Esophagus (tissue), 2 donors: ENCODE measurements around the gene EGFR. TPM values are rescaled to one million over a fixed set of nuclear protein-coding genes. Genes with fewer than 3 reads are reported as not detected.

Experiments used
- H3K27ac ChIP-seq, 2 donors: one replicate each; pipeline ENCODE4 v1.5.1; 2013; ENCODE audit warnings: low read depth in 2 of 2, mild to moderate bottlenecking in 2 of 2, inconsistent platforms in 1 of 2, low read length in 1 of 2, moderate library complexity in 1 of 2
- H3K27me3 ChIP-seq, 2 donors: one replicate each; pipeline ENCODE4 v1.6.1; 2013; ENCODE audit warnings: low read length in 2 of 2, control low read depth in 1 of 2, mild to moderate bottlenecking in 1 of 2; ENCODE audit not compliant: insufficient read depth in 2 of 2, control insufficient read depth in 1 of 2
- H3K36me3 ChIP-seq, 2 donors: one replicate each; pipeline ENCODE4 v1.6.1; 2013; ENCODE audit warnings: low read length in 1 of 2; ENCODE audit not compliant: control insufficient read depth in 2 of 2, insufficient read depth in 2 of 2
- H3K4me1 ChIP-seq, 2 donors: one replicate each; pipeline ENCODE4 v1.6.1; 2013; ENCODE audit warnings: low read length in 1 of 2; ENCODE audit not compliant: control insufficient read depth in 2 of 2, insufficient read depth in 2 of 2
- H3K4me3 ChIP-seq, 2 donors: one replicate each; pipeline ENCODE4 v1.5.1; 2013; ENCODE audit warnings: low read length in 2 of 2, mild to moderate bottlenecking in 2 of 2, low read depth in 1 of 2, moderate library complexity in 1 of 2
- H3K9me3 ChIP-seq, 2 donors: one replicate each; pipeline ENCODE4 v1.6.1; 2013; ENCODE audit warnings: mild to moderate bottlenecking in 2 of 2, low read depth in 1 of 2, low read length in 1 of 2, moderate library complexity in 1 of 2; ENCODE audit not compliant: control insufficient read depth in 2 of 2, insufficient read depth in 1 of 2
- WGBS, 2 donors: extraction: QIAGEN DNeasy Blood & Tissue Kit; methylation state at CpG; one replicate each; pipeline ENCODE4 v1.1.7; 2013; 5-methylcytosine and 5-hydroxymethylcytosine counted together
- polyA plus RNA-seq, 2 donors: library from polyadenylated mRNA; stranded (reverse); fragments of 200-250 nt; gene quantifications; one replicate each; pipeline ENCODE4 v1.2.3, GENCODE V29; 2013
- donor health status: healthy with polysubstance abuse.
- donor health status: Bipolar disorder and iron deficiency.

Gene EGFR
- polyA plus RNA-seq, 2 donors, result 12.8 to 16.1 TPM

- Histone ChIP-seq H3K4me3 (no peak overlapping the region), H3K27me3 (no peaks in the 10 kb centered on the region), H3K9me3 (no peaks in the 10 kb centered on the region), H3K36me3 (peaks cover 6 to 54% of the 10 kb centered on the region in 2 donors), H3K27ac (no peak overlapping the region), H3K4me1 (peaks cover 0 to 3% of the 10 kb centered on the region in 2 donors)
- WGBS, 2 donors, result 68 to 74% methylated on average over 1 of the region's 1 CpG
These were observed 156.0 kb downstream of the EGFR start for GRCh38 chr7:55174856-55175255.

GRCh38 chr7:55177068-55177530 is 158.3 kb downstream of the EGFR start:
- H3K27me3 ChIP-seq, result no peaks in the 10 kb centered on the region
- H3K4me1 ChIP-seq, result no peaks in the 10 kb centered on the region
- WGBS, 2 donors, result 84 to 87% methylated on average over 7 of the region's 7 CpGs
- peaks cover 4 to 45% of the 10 kb centered on the region in 2 donors for H3K36me3 ChIP-seq
- H3K27ac ChIP-seq, result no peak overlapping the region
- no peaks in the 10 kb centered on the region for H3K9me3 ChIP-seq
- H3K4me3 ChIP-seq, result no peak overlapping the region

GRCh38 chr7:55177589-55178261 is 158.9 kb downstream of the EGFR start:
- Histone ChIP-seq H3K27ac (peak overlapping the region in 1 of 2 donors; percentile 6), H3K4me1 (no peaks in the 10 kb centered on the region), H3K9me3 (no peaks in the 10 kb centered on the region), H3K4me3 (no peak overlapping the region), H3K36me3 (peaks cover 4 to 49% of the 10 kb centered on the region in 2 donors), H3K27me3 (no peaks in the 10 kb centered on the region)
- WGBS, 2 donors, result 50 to 64% methylated on average over 18 of the region's 18 CpGs

GRCh38 chr7:55178292-55178862 is 159.6 kb downstream of the EGFR start:
- Histone ChIP-seq H3K27me3 (no peaks in the 10 kb centered on the region), H3K4me3 (no peak overlapping the region), H3K27ac (peak overlapping the region in 1 of 2 donors; percentile 16), H3K36me3 (peaks cover 4 to 46% of the 10 kb centered on the region in 2 donors), H3K4me1 (no peaks in the 10 kb centered on the region), H3K9me3 (no peaks in the 10 kb centered on the region)
- 77 to 86% methylated on average over 8 of the region's 8 CpGs for WGBS, 2 donors

- no peak overlapping the region for H3K27ac ChIP-seq
- WGBS, 2 donors, result 67 to 68% methylated on average over 18 of the region's 18 CpGs
- no peaks in the 10 kb centered on the region for H3K9me3 ChIP-seq
- no peak overlapping the region for H3K4me3 ChIP-seq
- no peaks in the 10 kb centered on the region for H3K27me3 ChIP-seq
- peaks cover 0 to 46% of the 10 kb centered on the region in 2 donors for H3K36me3 ChIP-seq
- H3K4me1 ChIP-seq, result peaks cover 0 to 1% of the 10 kb centered on the region in 2 donors
These were observed 160.3 kb downstream of the EGFR start for GRCh38 chr7:55178863-55179773.

GRCh38 chr7:55179931-55180682 is 161.3 kb downstream of the EGFR start:
- Histone ChIP-seq H3K9me3 (no peaks in the 10 kb centered on the region), H3K27ac (no peak overlapping the region), H3K4me3 (no peak overlapping the region), H3K36me3 (peaks cover 0 to 39% of the 10 kb centered on the region in 2 donors), H3K4me1 (peaks cover 0 to 2% of the 10 kb centered on the region in 2 donors), H3K27me3 (no peaks in the 10 kb centered on the region)
- 66 to 72% methylated on average over 5 of the region's 5 CpGs for whole genome bisulfite sequencing, 2 donors

- H3K4me1 ChIP-seq, result peaks cover 0 to 8% of the 10 kb centered on the region in 2 donors
- peaks cover 0 to 39% of the 10 kb centered on the region in 2 donors for H3K36me3 ChIP-seq
- H3K27ac ChIP-seq, result no peak overlapping the region
- no peaks in the 10 kb centered on the region for H3K9me3 ChIP-seq
- 61 to 70% methylated on average over 19 of the region's 19 CpGs for WGBS, 2 donors
- H3K4me3 ChIP-seq, result no peak overlapping the region
- H3K27me3 ChIP-seq, result no peaks in the 10 kb centered on the region
These were observed 162.2 kb downstream of the EGFR start for GRCh38 chr7:55180963-55181542.

- Histone ChIP-seq H3K9me3 (no peaks in the 10 kb centered on the region), H3K36me3 (peaks cover 0 to 43% of the 10 kb centered on the region in 2 donors), H3K27ac (no peak overlapping the region), H3K27me3 (no peaks in the 10 kb centered on the region), H3K4me1 (peaks cover 0 to 13% of the 10 kb centered on the region in 2 donors), H3K4me3 (no peak overlapping the region)
- WGBS, 2 donors, result 76 to 94% methylated on average over 4 of the region's 4 CpGs
These were observed 162.9 kb downstream of the EGFR start for GRCh38 chr7:55181762-55182161.
